A549 (cell line): ENCODE measurements around the gene UGT2B15. TPM values are rescaled to one million over a fixed set of nuclear protein-coding genes. Genes with fewer than 3 reads are reported as not detected.

Source experiments
- ATAC-seq, 2 experiments: fragments of 200-7000 bp in 1 of 2; fragments of >200 bp in 1 of 2; cut with Nextera tagmentation in 1 of 2; cut with Tn5 transposase in 1 of 2; 3 replicates each; pipeline versions ENCODE4 v1.8.0 to v1.9.1; 2018 to 2020; ENCODE audit warnings: mild to moderate bottlenecking in 1 of 2, moderate library complexity in 1 of 2
- CTCF ChIA-PET: fragments of 300-600 bp; sonication (Branson Sonifier 250); formaldehyde crosslinking; extraction: SDS; loops from one replicate; lab custom pipeline; 2021; ENCODE audit warnings: antibody characterized with exemption, inconsistent platforms; lab: Yijun Ruan, JAX
- POLR2A ChIA-PET: fragments of 350-600 bp; formaldehyde crosslinking; extraction: SDS; loops from one replicate; lab custom pipeline; 2021; ENCODE audit warnings: antibody characterized with exemption, inconsistent platforms; lab: Yijun Ruan, JAX
- DNase-seq, 2 experiments: peaks; one replicate each; pipeline versions ENCODE4 v3.0.0 to v3.0.0-alpha.2; 2011 to 2016; ENCODE audit warnings: low read depth in 1 of 2, low spot score in 1 of 2
- FAIRE-seq: peaks from 2 replicates; lab custom pipeline; 2011; peaks lifted over from hg19 to GRCh38; lab: Jason Lieb, UNC
- H3K27ac ChIP-seq, 2 experiments: fragments of >200 bp; sonication (Bioruptor Twin); formaldehyde crosslinking; 3 replicates each; pipeline ENCODE4 v1.5.1; 2016 to 2017
- H3K4me1 ChIP-seq: fragments of >200 bp; sonication (Bioruptor Twin); formaldehyde crosslinking; 3 replicates; pipeline ENCODE4 v1.6.1; 2016
- H3K4me2 ChIP-seq: fragments of >200 bp; sonication (Bioruptor Twin); formaldehyde crosslinking; 3 replicates; pipeline ENCODE4 v1.6.1; 2016
- H3K4me3 ChIP-seq: fragments of >200 bp; sonication (Bioruptor Twin); formaldehyde crosslinking; 3 replicates; pipeline ENCODE4 v1.5.1; 2016
- H3K9me3 ChIP-seq: fragments of >200 bp; sonication (Bioruptor Twin); formaldehyde crosslinking; 3 replicates; pipeline ENCODE4 v1.6.1; 2016
- ATOH8 ChIP-seq: fragments of 250-450 bp; sonication (Bioruptor Pico); IDR thresholded peaks from 2 replicates; pipeline ENCODE4 v1.5.0; 2020; ENCODE audit warnings: low read depth, mild to moderate bottlenecking, moderate library complexity
- CBX2 ChIP-seq: fragments of 200-600 bp; sonication (generic); IDR thresholded peaks from 2 replicates; pipeline ENCODE4 v1.6.1; 2016; ENCODE audit warnings: low read depth, mild to moderate bottlenecking, borderline replicate concordance
- CBX8 ChIP-seq: fragments of 200-600 bp; sonication (generic); IDR thresholded peaks from 2 replicates; pipeline ENCODE4 v1.6.1; 2016
- CEBPB ChIP-seq, 2 experiments: fragments of >200 bp in 1 of 2; sonication (Bioruptor Twin) in 1 of 2; formaldehyde crosslinking in 1 of 2; IDR thresholded peaks; 2 replicates each; pipeline ENCODE4 v1.6.1; 2012 to 2016
- EHF ChIP-seq: fragments of 250-450 bp; sonication (Bioruptor Pico); IDR thresholded peaks from 2 replicates; pipeline ENCODE4 v1.5.0; 2020; ENCODE audit warnings: mild to moderate bottlenecking
- ELK1 ChIP-seq: fragments of 150-350 bp; IDR thresholded peaks from 2 replicates; pipeline ENCODE4 v1.6.1; 2014; ENCODE audit warnings: low read depth, mild to moderate bottlenecking, low read length
- FOXS1 ChIP-seq: fragments of 250-450 bp; sonication (Bioruptor Pico); IDR thresholded peaks from 2 replicates; pipeline ENCODE4 v1.5.0; 2020; ENCODE audit warnings: mild to moderate bottlenecking, moderate library complexity
- HDAC2 ChIP-seq: fragments of 200-600 bp; sonication (generic); IDR thresholded peaks from 2 replicates; pipeline ENCODE4 v1.6.1; 2016
- HMGXB4 ChIP-seq: fragments of 250-450 bp; sonication (Bioruptor Pico); IDR thresholded peaks from 2 replicates; pipeline ENCODE4 v1.5.0; 2021; ENCODE audit warnings: mild to moderate bottlenecking, moderate library complexity, borderline replicate concordance
- HOXB13 ChIP-seq: fragments of 250-450 bp; sonication (Bioruptor Pico); IDR thresholded peaks from 2 replicates; pipeline ENCODE4 v1.5.0; 2020; ENCODE audit warnings: low read depth, mild to moderate bottlenecking, moderate library complexity
- JUN ChIP-seq, 2 experiments: fragments of >200 bp; sonication (Bioruptor Twin); formaldehyde crosslinking; IDR thresholded peaks; 2 replicates in 1 of 2; 3 replicates in 1 of 2; pipeline ENCODE4 v1.6.1; 2016 to 2017
- KDM5A ChIP-seq: fragments of 200-600 bp; sonication (generic); IDR thresholded peaks from 2 replicates; pipeline ENCODE4 v1.6.1; 2016; ENCODE audit warnings: antibody characterized with exemption, mild to moderate bottlenecking
- MAFK ChIP-seq: fragments of 450-650 bp; IDR thresholded peaks from 2 replicates; pipeline ENCODE4 v1.6.1; 2014; ENCODE audit not compliant: partially characterized antibody
- MYC ChIP-seq: IDR thresholded peaks from 2 replicates; pipeline ENCODE4 v1.6.1; 2012; ENCODE audit warnings: mild to moderate bottlenecking, inconsistent platforms, low read length, improper control_type of control experiment, borderline replicate concordance
- NR3C1 ChIP-seq: fragments of >200 bp; sonication (Bioruptor Twin); formaldehyde crosslinking; IDR thresholded peaks from 3 replicates; pipeline ENCODE4 v1.6.1; 2017
- PHF8 ChIP-seq: fragments of 200-600 bp; sonication (generic); IDR thresholded peaks from 2 replicates; pipeline ENCODE4 v1.6.1; 2016; ENCODE audit warnings: low read depth, mild to moderate bottlenecking, antibody characterized with exemption, moderate library complexity, borderline replicate concordance
- POLR2AphosphoS2 ChIP-seq: conservative IDR thresholded peaks from 2 replicates; pipeline ENCODE4 v1.6.1; 2012; ENCODE audit warnings: low read length, improper control_type of control experiment, inconsistent platforms
- REST ChIP-seq: fragments of 200-600 bp; sonication (generic); IDR thresholded peaks from 2 replicates; pipeline ENCODE4 v1.6.1; 2016; ENCODE audit warnings: antibody characterized with exemption, mild to moderate bottlenecking, moderate library complexity
- ZNF302 ChIP-seq: fragments of 250-450 bp; sonication (Bioruptor Pico); IDR thresholded peaks from 2 replicates; pipeline ENCODE4 v1.9.0; 2021; ENCODE audit warnings: inconsistent platforms, mild to moderate bottlenecking, moderate library complexity
- WGBS: methylation state at CpG from one replicate; pipeline ENCODE4 v1.1.6; 2017; ENCODE audit errors: missing lambda C conversion rate; 5-methylcytosine and 5-hydroxymethylcytosine counted together
- polyA plus RNA-seq, 4 experiments: library from polyadenylated mRNA; depleted of rRNA in 3 of 4; stranded (reverse); fragments of >200 nt; fragmentation: RNase III in 1 of 4; extraction: RNeasy Plus Mini Kit Qiagen cat#74134 plus additional on column Dnase treatment in 1 of 4; gene quantifications; 2 replicates in 3 of 4; 3 replicates in 1 of 4; pipeline ENCODE4 v1.2.3, GENCODE V29; 2011 to 2017
- TF ChIP-seq, protein P1 (sequence below): fragments of >200 bp; sonication (Bioruptor Twin); formaldehyde crosslinking; IDR thresholded peaks from 3 replicates; pipeline ENCODE4 v1.6.1; 2016
- TF ChIP-seq, protein P2 (sequence below): IDR thresholded peaks from 2 replicates; pipeline ENCODE4 v1.6.1; 2012

The UGT2B15 gene
- polyA plus RNA-seq, 2 of the 4 experiments (the other 2 are of a cell fraction): 0.08 to 0.80 TPM

DNA sequence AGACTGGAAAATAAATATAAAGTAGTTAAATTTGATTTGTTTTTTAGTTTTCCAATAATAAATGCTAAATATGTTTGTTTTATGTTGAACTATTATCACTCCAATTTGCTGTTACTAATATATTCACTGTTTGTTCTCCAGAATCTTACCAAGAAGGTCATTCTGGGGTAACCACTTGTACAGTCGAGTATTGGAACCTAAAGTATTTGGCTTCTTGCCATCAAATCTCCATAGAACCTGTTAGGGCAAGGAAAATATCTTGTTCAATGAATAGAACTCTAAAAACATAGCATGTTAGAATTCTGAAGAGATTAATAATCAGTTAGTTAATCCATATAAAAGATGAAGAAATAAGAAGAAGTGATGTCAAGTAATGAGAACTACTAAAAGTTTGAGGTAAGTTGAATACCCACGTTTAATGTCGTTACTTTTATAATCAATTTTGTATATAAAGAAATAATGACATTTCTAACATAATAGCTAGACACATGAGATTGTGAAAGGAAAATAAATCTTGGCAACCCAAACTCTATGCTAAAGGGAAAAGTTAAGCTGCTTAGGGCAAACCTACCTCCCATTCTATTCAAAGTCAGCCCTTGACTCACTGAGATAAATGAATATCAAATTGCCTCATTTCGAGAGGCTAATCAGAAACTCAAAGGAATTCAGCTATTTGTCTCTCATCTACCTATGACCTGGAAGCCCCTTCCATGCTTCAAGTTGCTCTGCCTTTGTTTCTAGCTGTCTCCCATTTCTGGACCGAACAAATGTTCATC is 15.3 kb downstream of the UGT2B15 start (continued):
- TF ChIP-seq, protein P1, sequence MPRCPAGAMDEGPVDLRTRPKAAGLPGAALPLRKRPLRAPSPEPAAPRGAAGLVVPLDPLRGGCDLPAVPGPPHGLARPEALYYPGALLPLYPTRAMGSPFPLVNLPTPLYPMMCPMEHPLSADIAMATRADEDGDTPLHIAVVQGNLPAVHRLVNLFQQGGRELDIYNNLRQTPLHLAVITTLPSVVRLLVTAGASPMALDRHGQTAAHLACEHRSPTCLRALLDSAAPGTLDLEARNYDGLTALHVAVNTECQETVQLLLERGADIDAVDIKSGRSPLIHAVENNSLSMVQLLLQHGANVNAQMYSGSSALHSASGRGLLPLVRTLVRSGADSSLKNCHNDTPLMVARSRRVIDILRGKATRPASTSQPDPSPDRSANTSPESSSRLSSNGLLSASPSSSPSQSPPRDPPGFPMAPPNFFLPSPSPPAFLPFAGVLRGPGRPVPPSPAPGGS: no peak
- TF ChIP-seq JUN (IDR thresholded peaks at IDR 0.05): no peak
- no peak for TF ChIP-seq EHF (CRISPR knock-in tag)
- TF ChIP-seq POLR2AphosphoS2: no peak
- no peak for TF ChIP-seq ZNF302 (CRISPR knock-in tag)
- no peak for TF ChIP-seq CBX8
- TF ChIP-seq HMGXB4: no peak
- TF ChIP-seq HOXB13 (CRISPR knock-in tag): no peak
- TF ChIP-seq MAFK: no peak

GRCh38 chr4:68651932-68652331 is 18.5 kb downstream of the UGT2B15 start:
- Histone ChIP-seq H3K4me1 (peaks cover 10% of the 10 kb centered on the region), H3K4me2 (no peak overlapping the region)
- FAIRE-seq: no peak
- CTCF ChIA-PET: no interaction called here
- no peak for TF ChIP-seq MYC
- TF ChIP-seq KDM5A: no peak
- no peak for TF ChIP-seq CBX8
- no peak for TF ChIP-seq ATOH8 (CRISPR knock-in tag)
- TF ChIP-seq, protein P2, sequence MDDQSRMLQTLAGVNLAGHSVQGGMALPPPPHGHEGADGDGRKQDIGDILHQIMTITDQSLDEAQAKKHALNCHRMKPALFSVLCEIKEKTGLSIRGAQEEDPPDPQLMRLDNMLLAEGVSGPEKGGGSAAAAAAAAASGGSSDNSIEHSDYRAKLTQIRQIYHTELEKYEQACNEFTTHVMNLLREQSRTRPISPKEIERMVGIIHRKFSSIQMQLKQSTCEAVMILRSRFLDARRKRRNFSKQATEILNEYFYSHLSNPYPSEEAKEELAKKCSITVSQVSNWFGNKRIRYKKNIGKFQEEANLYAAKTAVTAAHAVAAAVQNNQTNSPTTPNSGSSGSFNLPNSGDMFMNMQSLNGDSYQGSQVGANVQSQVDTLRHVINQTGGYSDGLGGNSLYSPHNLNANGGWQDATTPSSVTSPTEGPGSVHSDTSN: no peak
- TF ChIP-seq REST: no peak
- TF ChIP-seq PHF8: no peak
- no peak for TF ChIP-seq FOXS1 (CRISPR knock-in tag)
- TF ChIP-seq CBX2: no peak
- TF ChIP-seq NR3C1: no peak
- no peak for TF ChIP-seq ZNF302 (CRISPR knock-in tag)
- TF ChIP-seq ELK1: no peak
- no peak for TF ChIP-seq HDAC2
- no peak for TF ChIP-seq CEBPB (IDR thresholded peaks at IDR 0.05)
- no peak for TF ChIP-seq HOXB13 (CRISPR knock-in tag)
- TF ChIP-seq, all 56 proteins: peak for 0
- Histone ChIP-seq H3K9me3 (no peaks in the 10 kb centered on the region), H3K27ac (no peak overlapping the region), H3K4me3 (no peak overlapping the region)
- POLR2A ChIA-PET: no interaction called here
- DNase-seq (no peak), ATAC-seq (no peak)
- WGBS: 93% methylated on average over 1 of the region's 1 CpG
